Measurements from ENCODE around the gene PHTF1. TPM values are rescaled to one million over a fixed set of nuclear protein-coding genes. Genes with fewer than 3 reads are reported as not detected.

The PHTF1 gene
- total and polyA plus RNA-seq, 12 donors = 4.9 to 14.8 (median 9.6) TPM

DNA sequence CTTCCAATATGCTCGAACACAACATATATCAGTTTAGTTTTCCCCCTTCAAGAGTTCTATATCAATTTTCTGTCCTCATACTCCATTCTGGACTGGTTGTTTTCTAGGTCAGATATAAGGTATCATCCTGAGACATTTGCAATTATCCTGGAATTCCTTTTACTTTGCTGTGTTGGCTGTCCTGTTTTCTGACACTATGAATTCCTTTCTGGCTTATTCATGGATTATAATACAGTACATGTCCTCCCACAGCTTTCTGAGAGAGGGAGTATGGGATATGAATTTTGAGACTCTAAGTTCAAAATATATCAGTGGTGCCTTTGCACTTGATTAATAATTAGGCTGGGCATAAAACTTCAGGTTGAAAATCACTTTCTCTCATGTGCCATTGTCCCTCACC is 11.9 kb downstream of the PHTF1 start:
- Histone ChIP-seq H3K27me3 (no peaks in the 10 kb centered on the region), H3K36me3 (peaks cover 0 to 74% (median 0%) of the 10 kb centered on the region in 9 donors), H3K4me1 (peaks cover 0 to 3% (median 0%) of the 10 kb centered on the region in 9 donors), H3K9me3 (no peaks in the 10 kb centered on the region), H3K4me3 (no peak overlapping the region), H3K27ac (no peak overlapping the region)
- DNase-seq = no peak
- no peak for TF ChIP-seq CTCF (IDR thresholded peaks at IDR 0.05)
- intact Hi-C loops (cut with DNase I) = no loop called here
- no peak for ATAC-seq
- WGBS, 2 donors = 87 to 90% methylated on average over 1 of the region's 1 CpG

DNA sequence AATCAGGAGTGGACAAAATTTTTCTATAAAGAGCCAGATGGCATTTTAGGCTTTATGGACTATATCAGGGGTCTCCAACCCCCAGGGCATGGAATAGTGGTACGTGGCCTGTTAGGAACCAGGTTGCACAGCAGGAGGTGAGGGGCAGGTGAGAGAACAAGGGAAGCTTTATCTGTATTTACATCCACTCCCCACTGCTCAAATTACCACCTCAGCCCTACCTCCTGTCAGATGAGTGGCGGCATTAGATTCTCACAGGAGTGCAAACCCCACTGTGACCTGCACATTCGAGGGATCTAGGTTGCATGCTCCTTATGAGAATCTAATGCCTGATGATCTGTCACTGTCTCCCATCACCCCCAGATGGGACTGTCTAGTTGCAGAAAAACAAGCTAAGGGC is 13.9 kb downstream of the PHTF1 start:
- intact Hi-C loops (cut with DNase I) = no loop called here
- TF ChIP-seq CTCF (IDR thresholded peaks at IDR 0.05) = no peak
- DNase-seq (no peak), ATAC-seq (no peak)
- H3K4me1 ChIP-seq = peaks cover 0 to 3% (median 0%) of the 10 kb centered on the region in 9 donors
- WGBS, 2 donors = 92 to 94% methylated on average over 3 of the region's 3 CpGs
- peaks cover 0 to 72% (median 0%) of the 10 kb centered on the region in 9 donors for H3K36me3 ChIP-seq
- H3K4me3 ChIP-seq = no peak overlapping the region
- H3K9me3 ChIP-seq = no peaks in the 10 kb centered on the region
- H3K27ac ChIP-seq = no peak overlapping the region
- H3K27me3 ChIP-seq = no peaks in the 10 kb centered on the region

DNA sequence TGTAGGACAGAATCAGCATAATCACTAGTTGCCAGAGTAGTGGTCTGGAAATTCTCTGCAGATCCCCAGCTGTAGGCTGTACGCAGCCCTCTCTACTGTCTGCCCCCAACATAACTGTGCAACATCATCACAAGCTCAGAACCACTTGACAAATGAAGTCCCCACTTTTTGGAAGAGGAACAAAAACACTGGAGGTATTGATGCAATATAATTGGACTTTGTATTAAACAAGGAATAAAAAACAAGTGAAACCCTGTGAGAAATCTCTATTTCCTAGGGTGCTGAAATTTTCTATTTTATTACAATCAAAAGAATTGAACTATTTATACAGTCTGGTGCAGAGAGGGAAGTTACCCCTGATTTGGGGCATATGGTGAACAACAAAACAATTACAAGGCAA is 15.2 kb downstream of the PHTF1 start:
- Histone ChIP-seq H3K27me3 (no peaks in the 10 kb centered on the region), H3K27ac (no peak overlapping the region), H3K4me1 (peaks cover 0 to 3% (median 0%) of the 10 kb centered on the region in 9 donors), H3K4me3 (no peak overlapping the region), H3K9me3 (no peaks in the 10 kb centered on the region), H3K36me3 (peaks cover 0 to 70% (median 0%) of the 10 kb centered on the region in 9 donors)
- TF ChIP-seq CTCF (IDR thresholded peaks at IDR 0.05) = no peak
- DNase-seq = no peak
- intact Hi-C loops (cut with DNase I) = no loop called here
- WGBS, 2 donors = 73 to 84% methylated on average over 1 of the region's 1 CpG
- no peak for ATAC-seq

DNA sequence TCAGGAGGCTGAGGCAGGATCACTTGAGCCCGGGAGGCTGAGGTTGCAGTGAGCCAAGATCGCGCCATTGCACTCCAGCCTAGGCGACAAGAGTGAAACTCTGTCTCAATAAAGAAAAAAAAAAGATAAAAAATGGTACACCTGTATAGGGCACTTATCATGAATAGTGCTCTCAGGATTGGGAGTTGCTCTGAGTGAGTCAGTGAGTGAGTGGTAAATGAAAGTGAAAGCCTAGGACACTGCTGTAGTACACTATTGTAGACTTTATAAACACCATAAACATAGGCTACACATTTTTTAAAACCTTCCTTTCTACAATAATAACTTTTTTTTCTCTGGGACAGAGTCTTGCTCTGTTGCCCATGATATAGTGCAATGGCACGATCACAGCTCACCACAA is 16.8 kb downstream of the PHTF1 start:
- no peak overlapping the region for H3K4me3 ChIP-seq

More for the DNA sequence above, 16.8 kb downstream of the PHTF1 start:
- intact Hi-C loops (cut with DNase I) = no loop called here
- no peaks in the 10 kb centered on the region for H3K27me3 ChIP-seq
- no peaks in the 10 kb centered on the region for H3K9me3 ChIP-seq
- H3K4me1 ChIP-seq = peaks cover 0 to 3% (median 0%) of the 10 kb centered on the region in 9 donors
- no peak for TF ChIP-seq CTCF (IDR thresholded peaks at IDR 0.05)
- DNase-seq (no peak), ATAC-seq (no peak)
- H3K27ac ChIP-seq = no peak overlapping the region
- 98 to 100% methylated on average over 5 of the region's 5 CpGs for WGBS, 2 donors
- peaks cover 0 to 72% (median 9%) of the 10 kb centered on the region in 9 donors for H3K36me3 ChIP-seq
